ENCODE data around the gene HSF4.

Gene HSF4

GRCh38 chr16:67167588-67167987 is 3.0 kb downstream of the HSF4 start:
- no peak for DNase-seq

GRCh38 chr16:67169011-67169451 is 4.5 kb downstream of the HSF4 start:
- DNase-seq = no peak

DNA sequence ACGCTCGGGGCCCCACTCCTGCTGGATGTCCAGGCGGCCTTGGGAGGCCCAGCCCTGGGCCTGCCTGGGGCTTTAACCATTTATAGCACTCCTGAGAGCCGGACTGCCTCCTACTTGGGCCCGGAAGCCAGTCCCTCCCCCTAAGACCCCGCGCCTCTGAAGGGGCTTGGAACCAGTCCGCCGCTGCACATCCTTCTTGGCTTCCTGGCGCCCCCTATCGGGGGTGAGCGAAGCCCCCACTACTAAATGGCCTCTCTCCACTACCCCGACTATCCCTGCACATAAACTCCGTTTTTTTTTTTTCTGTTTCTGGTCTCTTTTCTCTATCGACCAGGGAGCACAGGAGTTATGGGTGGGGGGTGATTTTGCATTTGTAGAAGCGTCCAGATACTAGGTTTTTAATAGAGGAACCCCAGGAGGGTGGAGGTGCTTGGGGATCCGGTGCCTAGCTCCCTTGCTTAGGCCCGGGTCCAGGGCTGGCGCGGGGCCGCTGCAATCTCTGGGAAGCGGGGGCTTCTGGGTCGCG is 5.2 kb downstream of the HSF4 start:
- DNase-seq = no peak

DNA sequence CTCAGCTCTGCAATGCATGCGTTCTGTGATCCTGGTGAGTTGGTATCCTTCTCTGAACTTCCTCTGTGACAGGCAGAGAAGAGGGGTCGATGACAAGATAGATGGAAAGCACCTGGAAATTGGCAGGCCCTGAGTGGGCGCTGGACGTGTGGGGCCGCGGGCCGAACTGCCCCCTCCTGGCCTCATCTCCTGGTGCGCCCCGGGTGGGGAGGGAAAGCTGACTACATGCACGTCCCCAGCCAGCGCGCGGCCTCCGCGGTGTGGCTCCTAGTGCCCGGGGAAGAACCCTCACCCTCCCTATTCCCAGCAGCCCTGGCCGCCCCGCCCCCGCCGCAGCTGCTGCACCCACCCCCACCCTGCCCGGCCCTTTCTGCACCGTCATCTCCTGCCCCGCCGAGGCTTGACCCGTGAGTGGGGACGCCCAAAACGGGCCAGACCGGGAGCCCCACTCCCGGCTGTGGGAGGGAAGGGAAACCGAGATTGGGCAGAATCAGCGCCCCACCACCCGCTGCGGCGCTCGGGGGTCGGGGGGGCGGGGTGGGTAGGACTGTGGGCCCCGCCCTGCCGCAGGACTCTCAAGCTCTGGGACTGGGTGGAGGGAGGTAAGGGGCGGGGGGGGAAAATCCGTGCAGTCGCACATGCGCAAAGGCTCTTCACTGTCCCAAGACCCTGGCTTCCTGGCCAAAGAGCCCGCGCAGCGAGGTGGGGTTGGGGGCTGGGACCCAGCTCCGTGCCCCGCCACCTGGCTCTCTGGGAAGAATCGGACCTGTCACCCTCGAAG is 5.8 kb downstream of the HSF4 start, which contains the start of gene NOL3:
Gene NOL3, plus strand, starts transcription at position 371 of the 781 bp plus-strand sequence.
- peak; percentile 94 for DNase-seq

- no peak for DNase-seq
Measured at GRCh38 chr16:67170949-67171649, 6.6 kb downstream of the HSF4 start.

- no peak for DNase-seq
Measured at GRCh38 chr16:67173323-67173722, 8.8 kb downstream of the HSF4 start.

GRCh38 chr16:67173808-67174705 is 9.5 kb downstream of the HSF4 start:
- peak; percentile 73 for DNase-seq

GRCh38 chr16:67174706-67175231 is 10.2 kb downstream of the HSF4 start:
- DNase-seq = no peak

GRCh38 chr16:67176662-67177061 is 12.1 kb downstream of the HSF4 start:
- DNase-seq = no peak

- DNase-seq = peak; percentile 62
Measured at GRCh38 chr16:67177743-67178699, 13.5 kb downstream of the HSF4 start.

DNA sequence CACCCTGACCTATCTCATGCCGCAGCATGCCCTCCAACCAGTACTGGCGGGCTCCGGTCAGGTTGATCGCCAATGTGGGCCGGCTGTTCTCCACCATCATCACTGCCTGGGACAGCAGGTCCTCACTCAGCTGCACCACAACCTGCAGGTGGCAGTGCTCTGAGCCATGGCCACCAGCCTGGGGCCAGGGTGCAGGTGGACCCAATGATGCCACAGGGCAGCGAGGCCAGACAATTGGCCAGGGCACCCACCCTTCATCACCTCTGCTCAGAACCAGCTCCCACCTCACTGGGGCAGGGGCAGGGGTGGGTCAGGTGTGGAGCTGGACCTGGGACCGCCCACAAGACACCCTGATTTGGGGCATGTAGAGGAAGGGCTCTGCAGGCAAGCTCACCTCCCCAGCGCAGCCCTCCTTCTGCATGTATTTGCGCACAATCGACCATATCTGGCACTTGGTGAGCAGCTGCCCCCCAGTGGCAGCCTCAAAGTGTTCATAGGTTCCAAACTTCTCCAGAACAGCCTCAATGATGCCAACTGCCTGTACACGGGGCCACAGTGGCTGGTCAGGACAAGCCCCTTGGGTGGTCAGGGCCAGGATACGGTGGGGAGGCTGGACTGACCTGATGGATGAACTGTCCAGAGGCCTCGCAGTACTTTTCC is 15.0 kb downstream of the HSF4 start:
- no peak for DNase-seq

DNA sequence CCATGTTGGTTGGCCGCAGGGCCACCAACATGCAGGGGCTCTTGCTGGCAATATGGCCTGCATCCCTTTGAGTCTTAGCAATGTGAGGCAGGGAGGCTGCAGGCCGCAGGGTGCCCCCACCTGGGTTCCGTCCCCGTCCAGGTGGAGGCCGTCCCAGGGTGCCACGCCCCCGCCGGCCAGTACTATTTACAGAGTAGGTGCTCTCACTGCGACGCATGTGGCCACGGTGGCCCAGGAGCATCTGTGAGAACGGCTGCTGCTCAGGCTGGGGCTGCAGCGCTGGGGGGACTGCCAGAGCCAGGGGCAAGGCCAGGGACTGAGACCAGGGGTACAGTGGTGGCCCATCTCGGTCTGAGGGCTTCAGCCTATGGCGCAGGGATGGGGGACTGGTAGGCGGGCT is 15.6 kb downstream of the HSF4 start:
- DNase-seq = no peak

DNA sequence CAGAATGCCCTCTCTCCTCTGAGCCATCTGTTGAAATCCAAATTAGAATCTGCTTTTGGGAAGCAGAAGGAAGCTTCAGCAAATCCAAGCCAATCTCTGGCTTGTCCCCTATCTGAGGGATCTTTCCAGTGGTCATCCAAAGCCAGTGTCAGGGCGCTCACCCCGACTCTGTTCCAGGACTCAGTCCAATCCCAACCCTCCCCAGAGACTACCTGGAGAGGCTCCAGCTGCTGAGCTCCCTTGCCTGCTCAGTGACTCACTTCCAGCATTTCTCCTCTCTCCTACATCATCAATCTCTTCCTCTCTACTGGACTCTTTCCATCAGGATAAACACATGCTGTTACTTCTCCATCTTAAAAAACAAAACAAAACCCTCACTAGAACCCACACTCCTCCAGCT is 16.8 kb downstream of the HSF4 start:
- no peak for DNase-seq

GRCh38 chr16:67182288-67182687 is 17.7 kb downstream of the HSF4 start:
- DNase-seq = no peak

DNA sequence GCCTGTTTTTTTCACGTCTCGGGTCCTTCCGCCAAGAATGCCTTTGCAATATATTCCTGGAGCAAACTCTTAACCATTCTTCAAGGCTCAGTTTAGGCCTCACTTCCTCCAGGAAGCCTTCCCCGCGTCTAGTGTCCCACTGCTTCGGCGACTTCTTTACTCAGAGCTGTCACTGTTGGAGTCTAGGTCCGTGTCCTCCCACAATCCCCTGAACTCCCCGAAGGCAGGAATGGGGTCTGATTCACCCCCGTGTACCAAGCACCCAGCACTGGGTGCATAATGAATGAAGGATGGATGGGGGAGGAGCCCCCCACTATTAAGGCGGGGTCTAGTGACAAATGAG is 18.7 kb downstream of the HSF4 start:
- no peak for DNase-seq

DNA sequence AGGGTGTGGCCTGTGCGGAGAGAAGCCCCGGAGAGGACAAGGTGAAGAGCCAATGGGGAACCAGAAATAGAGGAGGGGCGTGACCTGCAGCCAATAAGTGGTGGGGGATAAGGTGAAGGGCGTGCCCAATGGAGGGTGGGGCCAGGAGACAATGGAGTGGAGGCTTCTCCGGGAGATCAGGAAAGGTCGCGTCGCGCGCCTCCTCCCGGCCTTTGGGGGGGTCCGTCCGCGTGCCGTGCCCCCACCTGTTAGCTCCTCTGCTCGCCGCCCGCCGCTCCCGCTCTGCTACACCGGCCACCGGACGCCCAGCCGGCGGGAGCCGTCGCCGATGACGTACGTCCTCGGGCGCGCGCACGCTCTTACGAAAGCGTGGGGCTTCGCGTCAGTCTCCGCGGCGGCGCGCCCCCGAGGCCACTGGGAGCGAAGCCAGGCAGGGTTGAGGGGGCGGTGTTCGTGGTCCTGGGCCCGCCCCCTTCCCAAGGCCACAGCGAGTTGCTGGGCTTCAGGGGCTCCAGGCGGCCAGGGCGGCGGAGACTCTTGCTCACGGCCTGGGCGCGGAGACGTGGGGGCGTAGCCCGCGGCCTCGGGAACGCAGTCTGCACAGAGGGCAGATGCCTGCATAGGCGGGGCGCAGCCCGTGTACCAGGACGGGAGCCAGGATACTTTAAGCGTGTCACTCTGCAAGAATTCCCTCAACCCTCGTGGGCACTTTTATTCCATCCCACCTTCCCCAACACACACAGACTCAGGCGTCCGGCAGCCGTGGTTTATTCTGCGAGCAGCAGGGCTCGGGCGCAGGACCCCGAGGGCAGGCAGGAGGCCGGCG is 19.3 kb downstream of the HSF4 start, which contains the start of gene MATCAP1:
Gene MATCAP1, minus strand, starts transcription at position 337 of the 826 bp plus-strand sequence. CDS start 3,353 bp downstream, outside the sequence.
- peak; percentile 97 for DNase-seq

- DNase-seq = no peak
Measured at GRCh38 chr16:67184453-67184994, 20.0 kb downstream of the HSF4 start.

DNA sequence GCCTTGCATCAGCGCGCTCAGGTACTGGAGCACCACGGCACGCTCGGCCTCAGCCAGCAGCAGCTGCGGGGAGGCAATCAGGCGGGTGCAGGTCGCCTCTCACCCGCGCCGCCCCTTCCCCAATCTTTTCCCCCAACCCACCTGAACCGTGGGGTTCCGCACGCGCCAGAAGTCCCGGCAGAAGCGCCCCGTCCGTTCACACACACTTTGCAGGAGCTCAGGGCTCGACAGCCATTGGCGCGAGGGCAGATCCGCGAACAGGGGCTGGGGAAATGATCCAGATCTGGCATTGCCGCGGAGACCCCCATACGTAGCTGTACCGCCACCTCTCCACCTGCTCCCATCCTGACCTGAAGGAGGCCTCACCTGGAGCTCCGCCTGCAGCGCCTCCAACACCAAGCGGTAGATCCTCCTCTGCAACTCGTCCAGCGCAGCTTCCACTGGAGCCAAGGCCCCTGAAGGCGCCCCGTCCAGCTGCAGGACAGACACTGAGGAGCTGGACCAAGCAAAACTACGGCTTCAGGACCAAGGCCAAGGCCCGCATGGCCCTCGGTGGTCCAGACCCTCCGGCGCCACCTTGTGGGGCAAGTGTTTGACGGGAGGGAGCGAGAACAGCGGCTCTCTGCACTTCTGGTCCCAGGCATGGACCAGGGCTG is 20.6 kb downstream of the HSF4 start:
- peak; percentile 93 for DNase-seq

GRCh38 chr16:67185651-67186134 is 21.1 kb downstream of the HSF4 start:
- no peak for DNase-seq
